Dendritic cell treated with granulocyte-macrophage colony-stimulating factor and Interleukin-4, amounts not matched to agents 40 ng/mL and 50 ng/mL, for 4 days (primary cell): ENCODE measurements around the gene ITPK1.

Experiments
- H3K27ac Mint-ChIP-seq: one replicate; pipeline ENCODE4 v1.8.0; 2022; ENCODE audit warnings: mild to moderate bottlenecking, mixed read lengths
- H3K27me3 Mint-ChIP-seq: one replicate; pipeline ENCODE4 v1.8.0; 2022; ENCODE audit warnings: mild to moderate bottlenecking, mixed read lengths
- H3K36me3 Mint-ChIP-seq: one replicate; pipeline ENCODE4 v1.8.0; 2022; ENCODE audit warnings: low read depth, mixed read lengths
- H3K4me1 Mint-ChIP-seq: one replicate; pipeline ENCODE4 v1.8.0; 2022; ENCODE audit warnings: low read depth, mixed read lengths
- H3K4me3 Mint-ChIP-seq: one replicate; pipeline ENCODE4 v1.8.0; 2022; ENCODE audit warnings: mild to moderate bottlenecking, moderate library complexity, mixed read lengths
- H3K9me3 Mint-ChIP-seq: one replicate; pipeline ENCODE4 v1.8.0; 2022; ENCODE audit warnings: mixed read lengths
- intact Hi-C: fragments of 100-400 bp; cut with micrococcal nuclease; formaldehyde crosslinking; loops from one replicate; pipeline ENCODE4 v1.15.0; 2022

Gene ITPK1

GRCh38 chr14:92943855-92944570 lies 171.7 kb downstream of the ITPK1 start:
- H3K4me1 Mint-ChIP-seq, result no peaks in the 10 kb centered on the region
- intact Hi-C loops, result no loop called here
- no peak overlapping the region for H3K27ac Mint-ChIP-seq
- H3K4me3 Mint-ChIP-seq, result no peak overlapping the region
- peaks cover 100% of the 10 kb centered on the region for H3K36me3 Mint-ChIP-seq
- H3K9me3 Mint-ChIP-seq, result no peaks in the 10 kb centered on the region
- no peaks in the 10 kb centered on the region for H3K27me3 Mint-ChIP-seq

DNA sequence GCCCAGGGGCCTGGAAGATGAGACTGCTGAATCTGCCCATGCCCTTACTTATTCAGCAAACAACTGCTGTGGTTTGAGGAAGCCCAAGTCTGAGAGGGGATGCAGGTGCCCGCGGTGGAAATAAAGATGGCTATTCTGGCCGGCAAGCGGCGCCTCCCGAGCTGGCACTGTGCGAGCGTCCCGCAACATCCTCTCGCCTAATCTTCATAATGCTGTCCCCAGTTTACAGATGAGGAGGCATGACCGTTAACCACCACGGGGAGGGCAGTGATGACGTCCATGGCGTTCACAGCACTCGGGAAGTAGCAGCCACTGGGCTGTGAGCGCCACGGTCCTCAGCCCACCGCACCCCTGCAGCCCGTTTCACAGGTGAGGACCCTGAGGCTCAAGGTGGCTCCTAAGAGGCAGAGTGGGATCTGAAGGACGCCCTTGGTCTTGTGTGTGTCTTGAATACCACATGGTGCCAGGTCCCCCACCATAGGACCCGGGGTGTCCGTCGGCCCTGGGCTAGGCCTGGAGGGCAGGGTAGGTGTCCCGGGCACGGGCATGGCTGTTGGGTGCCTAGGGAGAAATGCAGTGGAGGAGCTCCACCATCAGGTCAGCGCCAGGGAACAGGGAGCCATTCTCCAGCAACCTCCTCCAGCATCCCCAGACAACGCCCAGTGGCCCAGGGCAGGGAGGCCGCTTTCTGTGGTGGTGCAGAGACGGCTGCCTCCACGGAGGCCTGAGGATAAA lies 172.6 kb downstream of the ITPK1 start:
- no peaks in the 10 kb centered on the region for H3K27me3 Mint-ChIP-seq
- no peaks in the 10 kb centered on the region for H3K4me1 Mint-ChIP-seq
- intact Hi-C loops, result no loop called here
- no peak overlapping the region for H3K4me3 Mint-ChIP-seq
- no peak overlapping the region for H3K27ac Mint-ChIP-seq
- H3K36me3 Mint-ChIP-seq, result peaks cover 100% of the 10 kb centered on the region
- no peaks in the 10 kb centered on the region for H3K9me3 Mint-ChIP-seq

DNA sequence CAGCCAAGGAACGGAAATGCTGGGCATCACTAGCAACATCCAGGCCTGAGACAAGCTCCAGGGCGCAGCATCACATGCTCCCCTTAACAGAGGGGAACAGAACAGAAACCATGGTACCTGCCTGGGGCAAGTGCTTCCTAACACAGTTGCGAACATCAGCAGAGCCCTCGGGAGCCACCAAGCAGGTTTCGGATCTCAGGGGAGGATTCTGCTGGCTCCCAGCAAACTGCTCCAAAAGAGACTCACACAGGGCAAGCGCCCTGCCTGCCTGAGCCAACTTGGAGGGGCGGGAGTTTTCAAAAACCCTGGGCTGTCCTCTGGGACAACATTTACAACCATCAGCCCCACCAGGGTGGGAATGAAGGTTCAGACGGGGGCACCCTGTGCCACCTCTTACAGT lies 173.1 kb downstream of the ITPK1 start:
- intact Hi-C loops, result no loop called here
- Mint-ChIP-seq H3K27ac (no peak overlapping the region), H3K9me3 (no peaks in the 10 kb centered on the region), H3K4me1 (no peaks in the 10 kb centered on the region), H3K27me3 (no peaks in the 10 kb centered on the region), H3K36me3 (peaks cover 100% of the 10 kb centered on the region), H3K4me3 (no peak overlapping the region)

GRCh38 chr14:92942136-92942535 lies 173.6 kb downstream of the ITPK1 start:
- Mint-ChIP-seq H3K9me3 (no peaks in the 10 kb centered on the region), H3K36me3 (peaks cover 100% of the 10 kb centered on the region), H3K4me3 (no peak overlapping the region), H3K27ac (no peak overlapping the region), H3K4me1 (no peaks in the 10 kb centered on the region), H3K27me3 (no peaks in the 10 kb centered on the region)
- intact Hi-C loops, result no loop called here

GRCh38 chr14:92941531-92941930 lies 174.2 kb downstream of the ITPK1 start:
- Mint-ChIP-seq H3K9me3 (no peaks in the 10 kb centered on the region), H3K27me3 (no peaks in the 10 kb centered on the region), H3K27ac (no peak overlapping the region), H3K4me3 (no peak overlapping the region), H3K4me1 (no peaks in the 10 kb centered on the region), H3K36me3 (peaks cover 100% of the 10 kb centered on the region)
- intact Hi-C loops, result no loop called here

- Mint-ChIP-seq H3K27ac (no peak overlapping the region), H3K27me3 (no peaks in the 10 kb centered on the region), H3K4me1 (no peaks in the 10 kb centered on the region), H3K36me3 (peaks cover 100% of the 10 kb centered on the region), H3K9me3 (no peaks in the 10 kb centered on the region), H3K4me3 (no peak overlapping the region)
- intact Hi-C loops, result no loop called here
These were observed 175.2 kb downstream of the ITPK1 start for GRCh38 chr14:92940543-92940942.

DNA sequence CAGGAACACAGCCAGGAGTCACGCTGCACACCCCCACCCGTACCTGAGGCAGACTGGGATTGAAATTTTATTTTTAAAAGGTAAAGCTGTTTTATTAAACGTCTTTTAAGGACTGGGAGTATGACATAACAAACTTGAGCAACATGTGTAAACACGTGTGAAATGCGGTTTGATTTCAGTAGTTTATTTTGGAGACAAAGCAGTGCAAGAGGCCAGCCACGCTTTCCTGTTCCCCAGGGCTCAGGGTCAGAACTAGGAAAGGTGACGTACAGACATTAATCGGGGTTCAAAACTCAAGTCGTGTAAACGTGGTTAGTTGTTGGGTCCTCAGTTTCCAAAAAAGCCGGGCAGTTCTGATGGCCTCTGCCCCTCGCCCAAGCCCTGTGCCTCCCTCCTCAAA lies 176.0 kb downstream of the ITPK1 start:
- Mint-ChIP-seq H3K4me3 (no peak overlapping the region), H3K4me1 (no peaks in the 10 kb centered on the region), H3K36me3 (peaks cover 96% of the 10 kb centered on the region), H3K27ac (no peak overlapping the region), H3K27me3 (no peaks in the 10 kb centered on the region), H3K9me3 (no peaks in the 10 kb centered on the region)
- intact Hi-C loops, result no loop called here

DNA sequence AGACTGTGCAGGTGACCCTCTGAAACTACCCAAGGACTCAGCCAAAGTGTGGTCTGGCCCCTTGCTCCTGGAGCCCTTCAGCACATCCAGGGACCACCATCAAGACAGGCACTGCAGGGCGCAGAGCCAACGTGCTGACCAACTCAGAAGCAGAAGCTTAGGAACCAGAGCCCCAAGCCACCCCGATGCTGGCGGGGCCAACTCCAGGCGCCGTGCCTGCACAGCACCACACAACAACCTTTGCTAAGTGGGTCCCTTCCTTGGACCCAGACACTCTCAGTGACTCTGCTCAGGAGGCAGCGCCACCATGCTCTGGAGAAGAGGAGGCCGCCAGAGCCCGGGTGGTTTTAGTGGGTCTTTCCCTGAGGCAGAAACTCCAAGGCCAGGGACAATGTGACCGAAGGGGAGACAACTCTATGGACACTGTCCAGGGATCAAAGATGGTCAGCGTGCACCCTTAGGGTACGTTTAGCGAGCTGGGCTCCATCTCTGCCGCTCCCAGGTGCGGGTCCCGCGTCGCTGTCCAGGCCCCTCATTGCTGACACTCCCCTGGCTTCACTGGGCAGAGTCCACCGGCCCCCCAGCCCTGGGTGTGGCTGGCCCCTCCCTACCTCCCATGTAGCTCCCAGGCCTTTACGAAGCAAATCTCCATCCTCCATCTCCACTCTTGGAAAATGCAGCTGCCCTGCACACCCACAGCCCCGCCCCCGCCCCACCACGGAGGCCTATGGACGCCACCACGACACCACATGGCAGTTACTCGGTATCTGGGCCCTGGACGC lies 176.6 kb downstream of the ITPK1 start:
- Mint-ChIP-seq H3K36me3 (peaks cover 90% of the 10 kb centered on the region), H3K4me1 (no peaks in the 10 kb centered on the region), H3K27me3 (no peaks in the 10 kb centered on the region), H3K4me3 (no peak overlapping the region), H3K27ac (no peak overlapping the region), H3K9me3 (no peaks in the 10 kb centered on the region)
- intact Hi-C loops, result no loop called here

- Mint-ChIP-seq H3K27me3 (no peaks in the 10 kb centered on the region), H3K9me3 (no peaks in the 10 kb centered on the region)
These were observed 177.4 kb downstream of the ITPK1 start for GRCh38 chr14:92938235-92938875.

DNA sequence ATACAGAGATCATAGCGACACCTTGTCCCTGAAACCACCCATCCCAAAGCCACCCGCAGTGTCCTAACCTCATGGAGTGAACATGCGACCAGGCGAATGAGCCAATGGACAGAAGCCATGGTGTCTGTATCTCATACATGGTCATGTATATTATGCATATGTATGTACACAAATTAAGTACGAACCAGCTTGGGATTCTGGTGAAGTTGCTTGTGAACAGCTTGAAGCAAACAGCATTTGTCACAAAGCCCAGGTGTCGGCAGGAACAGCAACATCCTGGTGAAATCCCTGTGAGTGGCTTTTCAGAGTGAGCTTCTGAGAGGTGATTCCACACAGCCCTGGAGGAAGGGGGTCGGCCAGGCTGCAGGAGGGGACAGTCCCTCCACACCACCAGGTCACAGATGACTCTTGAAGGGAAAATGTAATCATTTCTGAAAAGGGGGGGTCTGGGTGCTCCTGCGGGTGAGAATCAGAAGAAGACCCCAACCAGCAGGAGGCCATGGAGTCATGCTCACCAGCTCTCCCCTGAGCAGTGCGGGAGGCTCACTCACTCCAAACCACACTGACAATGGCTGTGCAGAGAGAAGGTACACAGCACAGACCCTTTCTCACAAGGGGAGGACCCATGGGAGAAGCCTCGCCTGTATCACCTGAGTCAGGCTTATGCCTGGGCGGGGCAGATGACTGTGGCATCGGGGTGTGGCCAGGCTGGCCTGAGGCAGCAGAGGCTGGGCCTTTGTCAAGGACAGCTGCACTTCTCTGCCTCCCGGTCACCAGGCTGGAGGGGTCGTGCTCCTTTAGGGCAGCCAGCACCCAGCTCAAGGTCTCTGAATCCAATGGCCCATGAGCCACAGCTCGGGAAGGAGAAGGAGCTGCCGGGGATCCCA lies 178.4 kb downstream of the ITPK1 start:
- no peak overlapping the region for H3K27ac Mint-ChIP-seq
- no peaks in the 10 kb centered on the region for H3K27me3 Mint-ChIP-seq
- intact Hi-C loops, result no loop called here
- no peaks in the 10 kb centered on the region for H3K4me1 Mint-ChIP-seq
- no peaks in the 10 kb centered on the region for H3K9me3 Mint-ChIP-seq
- no peak overlapping the region for H3K4me3 Mint-ChIP-seq
- H3K36me3 Mint-ChIP-seq, result peaks cover 85% of the 10 kb centered on the region

More at GRCh38 chr14:92938235-92938875, 177.4 kb downstream of the ITPK1 start:
- intact Hi-C loops, result no loop called here
- H3K4me1 Mint-ChIP-seq, result no peaks in the 10 kb centered on the region
- H3K4me3 Mint-ChIP-seq, result no peak overlapping the region
- no peak overlapping the region for H3K27ac Mint-ChIP-seq
- peaks cover 85% of the 10 kb centered on the region for H3K36me3 Mint-ChIP-seq

DNA sequence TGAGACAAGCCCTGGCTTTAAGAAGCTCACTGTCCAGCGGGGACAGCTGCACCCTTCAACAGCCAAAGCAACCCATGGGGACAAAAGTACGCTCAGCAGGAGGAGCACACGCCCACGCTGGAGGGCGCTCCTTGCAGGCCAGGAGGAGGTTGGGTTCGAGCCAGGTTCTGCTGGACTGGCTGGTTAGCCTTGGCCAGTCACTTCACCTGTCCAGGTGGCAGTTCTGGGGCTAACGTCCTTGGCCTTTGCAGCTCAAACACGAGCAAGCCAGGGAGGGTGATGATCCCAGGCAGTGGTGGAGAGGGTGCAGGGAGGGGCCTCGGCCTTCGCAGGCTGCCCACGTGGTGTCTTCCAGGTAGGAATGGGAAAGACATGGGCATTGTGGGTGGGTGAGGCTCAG lies 179.6 kb downstream of the ITPK1 start:
- Mint-ChIP-seq H3K9me3 (no peaks in the 10 kb centered on the region), H3K27ac (no peak overlapping the region), H3K27me3 (no peaks in the 10 kb centered on the region), H3K4me3 (no peak overlapping the region), H3K4me1 (no peaks in the 10 kb centered on the region), H3K36me3 (peaks cover 82% of the 10 kb centered on the region)
- intact Hi-C loops, result no loop called here

DNA sequence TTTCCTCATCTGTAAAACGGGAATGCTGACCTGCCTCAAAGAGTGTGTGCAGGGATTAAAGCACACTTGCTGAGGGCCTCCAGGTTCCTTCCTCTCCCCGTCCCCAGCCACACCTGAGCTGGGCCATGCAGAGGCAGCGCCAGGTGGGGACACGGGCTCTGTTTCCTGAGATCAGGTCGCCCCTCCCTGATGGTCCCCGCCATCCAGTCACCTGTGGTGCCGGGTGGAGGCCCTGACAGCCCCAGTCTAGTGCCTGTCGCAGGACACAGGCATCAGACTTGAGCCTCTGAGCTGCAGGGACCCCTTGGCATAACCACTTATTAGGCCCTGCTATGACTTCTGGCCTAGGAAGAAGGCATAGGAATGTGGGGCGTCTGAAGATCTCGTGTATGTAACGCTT lies 180.3 kb downstream of the ITPK1 start:
- H3K9me3 Mint-ChIP-seq, result no peaks in the 10 kb centered on the region
- H3K27ac Mint-ChIP-seq, result no peak overlapping the region
- H3K36me3 Mint-ChIP-seq, result peaks cover 77% of the 10 kb centered on the region
- no peaks in the 10 kb centered on the region for H3K27me3 Mint-ChIP-seq
- H3K4me1 Mint-ChIP-seq, result no peaks in the 10 kb centered on the region
- no peak overlapping the region for H3K4me3 Mint-ChIP-seq
- intact Hi-C loops, result no loop called here
